Measurements from ENCODE around the gene ATP1B4. TPM values are rescaled to one million over a fixed set of nuclear protein-coding genes. Genes with fewer than 3 reads are reported as not detected.

The ATP1B4 gene
- total and polyA plus RNA-seq, 9 of the 15 experiments (the other 6 are each of a cell fraction or from before 2014, with no cell fraction given), result 0.04 to 0.18 TPM; not detected in 7

DNA sequence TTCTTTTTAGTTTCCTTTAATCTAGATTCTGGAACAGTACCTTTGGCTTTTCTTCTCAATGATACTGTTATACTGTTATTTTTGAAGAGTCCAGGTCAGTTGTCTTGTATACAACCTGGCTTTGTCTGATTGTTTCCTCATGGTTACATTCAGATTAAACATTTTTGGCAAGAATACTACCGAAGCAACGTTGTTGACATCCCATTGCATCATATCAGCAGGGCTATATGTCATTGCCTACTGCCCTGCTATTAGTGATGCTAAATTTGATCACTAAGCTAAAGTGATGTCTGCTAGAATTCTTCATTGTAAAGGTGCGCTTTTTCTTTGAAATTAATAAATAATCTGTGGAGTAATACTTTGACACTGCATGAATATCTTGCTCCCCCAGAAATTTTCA is 5.8 kb upstream of the ATP1B4 start (continued):
- TF ChIP-seq, protein P1, sequence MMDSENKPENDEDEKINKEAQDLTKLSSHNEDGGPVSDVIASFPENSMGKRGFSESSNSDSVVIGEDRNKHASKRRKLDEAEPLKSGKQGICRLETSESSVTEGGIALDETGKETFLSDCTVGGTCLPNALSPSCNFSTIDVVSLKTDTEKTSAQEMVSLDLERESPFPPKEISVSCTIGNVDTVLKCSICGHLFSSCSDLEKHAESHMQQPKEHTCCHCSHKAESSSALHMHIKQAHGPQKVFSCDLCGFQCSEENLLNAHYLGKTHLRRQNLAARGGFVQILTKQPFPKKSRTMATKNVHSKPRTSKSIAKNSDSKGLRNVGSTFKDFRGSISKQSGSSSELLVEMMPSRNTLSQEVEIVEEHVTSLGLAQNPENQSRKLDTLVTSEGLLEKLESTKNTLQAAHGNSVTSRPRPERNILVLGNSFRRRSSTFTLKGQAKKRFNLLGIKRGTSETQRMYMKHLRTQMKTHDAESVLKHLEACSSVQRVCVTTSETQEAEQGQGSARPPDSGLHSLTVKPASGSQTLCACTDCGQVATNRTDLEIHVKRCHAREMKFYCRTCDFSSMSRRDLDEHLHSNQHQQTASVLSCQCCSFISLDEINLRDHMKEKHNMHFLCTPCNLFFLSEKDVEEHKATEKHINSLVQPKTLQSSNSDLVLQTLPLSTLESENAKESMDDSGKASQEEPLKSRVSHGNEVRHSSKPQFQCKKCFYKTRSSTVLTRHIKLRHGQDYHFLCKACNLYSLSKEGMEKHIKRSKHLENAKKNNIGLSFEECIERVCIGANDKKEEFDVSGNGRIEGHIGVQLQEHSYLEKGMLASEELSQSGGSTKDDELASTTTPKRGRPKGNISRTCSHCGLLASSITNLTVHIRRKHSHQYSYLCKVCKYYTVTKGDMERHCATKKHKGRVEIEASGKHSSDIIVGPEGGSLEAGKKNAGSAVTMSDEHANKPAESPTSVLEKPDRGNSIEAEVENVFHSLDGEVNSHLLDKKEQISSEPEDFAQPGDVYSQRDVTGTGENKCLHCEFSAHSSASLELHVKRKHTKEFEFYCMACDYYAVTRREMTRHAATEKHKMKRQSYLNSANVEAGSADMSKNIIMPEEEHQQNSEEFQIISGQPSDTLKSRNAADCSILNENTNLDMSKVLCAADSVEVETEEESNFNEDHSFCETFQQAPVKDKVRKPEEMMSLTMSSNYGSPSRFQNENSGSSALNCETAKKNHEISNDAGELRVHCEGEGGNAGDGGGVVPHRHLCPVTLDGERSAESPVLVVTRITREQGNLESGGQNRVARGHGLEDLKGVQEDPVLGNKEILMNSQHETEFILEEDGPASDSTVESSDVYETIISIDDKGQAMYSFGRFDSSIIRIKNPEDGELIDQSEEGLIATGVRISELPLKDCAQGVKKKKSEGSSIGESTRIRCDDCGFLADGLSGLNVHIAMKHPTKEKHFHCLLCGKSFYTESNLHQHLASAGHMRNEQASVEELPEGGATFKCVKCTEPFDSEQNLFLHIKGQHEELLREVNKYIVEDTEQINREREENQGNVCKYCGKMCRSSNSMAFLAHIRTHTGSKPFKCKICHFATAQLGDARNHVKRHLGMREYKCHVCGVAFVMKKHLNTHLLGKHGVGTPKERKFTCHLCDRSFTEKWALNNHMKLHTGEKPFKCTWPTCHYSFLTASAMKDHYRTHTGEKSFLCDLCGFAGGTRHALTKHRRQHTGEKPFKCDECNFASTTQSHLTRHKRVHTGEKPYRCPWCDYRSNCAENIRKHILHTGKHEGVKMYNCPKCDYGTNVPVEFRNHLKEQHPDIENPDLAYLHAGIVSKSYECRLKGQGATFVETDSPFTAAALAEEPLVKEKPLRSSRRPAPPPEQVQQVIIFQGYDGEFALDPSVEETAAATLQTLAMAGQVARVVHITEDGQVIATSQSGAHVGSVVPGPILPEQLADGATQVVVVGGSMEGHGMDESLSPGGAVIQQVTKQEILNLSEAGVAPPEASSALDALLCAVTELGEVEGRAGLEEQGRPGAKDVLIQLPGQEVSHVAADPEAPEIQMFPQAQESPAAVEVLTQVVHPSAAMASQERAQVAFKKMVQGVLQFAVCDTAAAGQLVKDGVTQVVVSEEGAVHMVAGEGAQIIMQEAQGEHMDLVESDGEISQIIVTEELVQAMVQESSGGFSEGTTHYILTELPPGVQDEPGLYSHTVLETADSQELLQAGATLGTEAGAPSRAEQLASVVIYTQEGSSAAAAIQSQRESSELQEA (IDR thresholded peaks at IDR 0.05; ENCODE audit: low read depth), result no peak
- no peak for TF ChIP-seq RBM34 (IDR thresholded peaks at IDR 0.05; ENCODE audit: borderline replicate concordance, insufficient read depth, low read length)
- TF ChIP-seq, protein P2, sequence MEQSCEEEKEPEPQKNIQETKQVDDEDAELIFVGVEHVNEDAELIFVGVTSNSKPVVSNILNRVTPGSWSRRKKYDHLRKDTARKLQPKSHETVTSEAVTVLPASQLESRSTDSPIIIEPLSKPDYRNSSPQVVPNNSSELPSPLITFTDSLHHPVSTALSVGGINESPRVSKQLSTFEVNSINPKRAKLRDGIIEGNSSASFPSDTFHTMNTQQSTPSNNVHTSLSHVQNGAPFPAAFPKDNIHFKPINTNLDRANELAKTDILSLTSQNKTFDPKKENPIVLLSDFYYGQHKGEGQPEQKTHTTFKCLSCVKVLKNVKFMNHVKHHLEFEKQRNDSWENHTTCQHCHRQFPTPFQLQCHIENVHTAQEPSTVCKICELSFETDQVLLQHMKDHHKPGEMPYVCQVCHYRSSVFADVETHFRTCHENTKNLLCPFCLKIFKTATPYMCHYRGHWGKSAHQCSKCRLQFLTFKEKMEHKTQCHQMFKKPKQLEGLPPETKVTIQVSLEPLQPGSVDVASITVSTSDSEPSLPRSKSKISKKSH (CRISPR knock-in tag; IDR thresholded peaks at IDR 0.05), result no peak
- TF ChIP-seq ZNF584 (CRISPR knock-in tag; IDR thresholded peaks at IDR 0.05; ENCODE audit: low read depth), result 0 out of 2 replicates have a peak, but pooled peaks have one; percentile 20
- TF ChIP-seq CREB5 (CRISPR knock-in tag; IDR thresholded peaks at IDR 0.05), result no peak
- no peak for TF ChIP-seq ELF1 (tag; IDR thresholded peaks at IDR 0.05)
- no peak for TF ChIP-seq ZNF395 (CRISPR knock-in tag; IDR thresholded peaks at IDR 0.05)
- TF ChIP-seq, protein P3, sequence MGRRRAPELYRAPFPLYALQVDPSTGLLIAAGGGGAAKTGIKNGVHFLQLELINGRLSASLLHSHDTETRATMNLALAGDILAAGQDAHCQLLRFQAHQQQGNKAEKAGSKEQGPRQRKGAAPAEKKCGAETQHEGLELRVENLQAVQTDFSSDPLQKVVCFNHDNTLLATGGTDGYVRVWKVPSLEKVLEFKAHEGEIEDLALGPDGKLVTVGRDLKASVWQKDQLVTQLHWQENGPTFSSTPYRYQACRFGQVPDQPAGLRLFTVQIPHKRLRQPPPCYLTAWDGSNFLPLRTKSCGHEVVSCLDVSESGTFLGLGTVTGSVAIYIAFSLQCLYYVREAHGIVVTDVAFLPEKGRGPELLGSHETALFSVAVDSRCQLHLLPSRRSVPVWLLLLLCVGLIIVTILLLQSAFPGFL (CRISPR knock-in tag; IDR thresholded peaks at IDR 0.05), result no peak
- TF ChIP-seq NR2C2 (CRISPR knock-in tag; IDR thresholded peaks at IDR 0.05), result no peak
- no peak for TF ChIP-seq NR2C2 (tag; IDR thresholded peaks at IDR 0.05)
- TF ChIP-seq POLR2A (conservative IDR thresholded peaks at IDR 0.05), result no peak
- TF ChIP-seq SOX6 (IDR thresholded peaks at IDR 0.05), result 0 out of 2 replicates have a peak, but pooled peaks have one; percentile 28
- TF ChIP-seq ZBTB7A (IDR thresholded peaks at IDR 0.05; ENCODE audit: borderline replicate concordance, control insufficient read depth, low read depth, low read length), result no peak
- TF ChIP-seq EP300 (IDR thresholded peaks at IDR 0.05; ENCODE audit: low read length), result peak; percentile 39; the same call in 1 of the 2 replicates
- TF ChIP-seq SNIP1 (IDR thresholded peaks at IDR 0.05; ENCODE audit: low read depth), result no peak
